Trophoblast cell (in vitro differentiated cells and primary cell): ENCODE results near the gene AIFM2. TPM values are rescaled to one million over a fixed set of nuclear protein-coding genes. Genes with fewer than 3 reads are reported as not detected.
"Not testable (repeated sequence)": the region's sequence is repeated elsewhere in the genome, so short reads cannot be mapped to it uniquely, and the experiment has no call there.

Experiments
- DNase-seq, 2 donors: peaks; one replicate each; pipeline ENCODE4 v3.0.0-alpha.2; 2016
- H2AFZ ChIP-seq: 2 replicates; pipeline ENCODE4 v1.6.1; 2013; ENCODE audit warnings: low read length, moderate library complexity, mild to moderate bottlenecking; ENCODE audit not compliant: insufficient read depth, poor library complexity
- H2AK5ac ChIP-seq: 2 replicates; pipeline ENCODE4 v1.6.1; 2013; ENCODE audit warnings: mild to moderate bottlenecking, low read length
- H2BK120ac ChIP-seq: 2 replicates; pipeline ENCODE4 v1.6.1; 2013; ENCODE audit warnings: low read length, mild to moderate bottlenecking, moderate library complexity; ENCODE audit not compliant: insufficient read depth, poor library complexity
- H2BK12ac ChIP-seq: 2 replicates; pipeline ENCODE4 v1.6.1; 2013; ENCODE audit warnings: mild to moderate bottlenecking, low read length, moderate library complexity
- H2BK5ac ChIP-seq: 2 replicates; pipeline ENCODE4 v1.6.1; 2013; ENCODE audit warnings: low read length, low read depth, moderate library complexity, mild to moderate bottlenecking; ENCODE audit not compliant: poor library complexity
- H3K14ac ChIP-seq: 2 replicates; pipeline ENCODE4 v1.6.1; 2013; ENCODE audit warnings: mild to moderate bottlenecking, low read length
- H3K18ac ChIP-seq: 2 replicates; pipeline ENCODE4 v1.6.1; 2013; ENCODE audit warnings: mild to moderate bottlenecking, low read length
- H3K23ac ChIP-seq: 2 replicates; pipeline ENCODE4 v1.6.1; 2013; ENCODE audit warnings: low read length
- H3K27ac ChIP-seq: 2 replicates; pipeline ENCODE4 v1.5.1; 2013; ENCODE audit warnings: low read depth, mild to moderate bottlenecking, inconsistent platforms, low read length, moderate library complexity
- H3K27me3 ChIP-seq: 2 replicates; pipeline ENCODE4 v1.6.1; 2013; ENCODE audit warnings: inconsistent platforms, mild to moderate bottlenecking, low read length, moderate library complexity; ENCODE audit not compliant: insufficient read depth
- H3K36me3 ChIP-seq, 2 experiments: 1 replicate in 1 of 2; 2 replicates in 1 of 2; pipeline ENCODE4 v1.6.1; 2013; ENCODE audit warnings: low read length in 2 of 2, mild to moderate bottlenecking in 2 of 2, moderate library complexity in 1 of 2; ENCODE audit not compliant: insufficient read depth in 2 of 2, control insufficient read depth in 1 of 2
- H3K4ac ChIP-seq: 2 replicates; pipeline ENCODE4 v1.6.1; 2013; ENCODE audit warnings: low read depth, mild to moderate bottlenecking, low read length, moderate library complexity
- H3K4me1 ChIP-seq, 2 experiments: 1 replicate in 1 of 2; 2 replicates in 1 of 2; pipeline ENCODE4 v1.6.1; 2013; ENCODE audit warnings: low read length in 2 of 2, mild to moderate bottlenecking in 2 of 2, moderate library complexity in 1 of 2; ENCODE audit not compliant: insufficient read depth in 2 of 2, control insufficient read depth in 1 of 2
- H3K4me2 ChIP-seq: 2 replicates; pipeline ENCODE4 v1.6.1; 2013; ENCODE audit warnings: inconsistent platforms, mild to moderate bottlenecking, low read length, moderate library complexity
- H3K4me3 ChIP-seq: 2 replicates; pipeline ENCODE4 v1.5.1; 2013; ENCODE audit warnings: mild to moderate bottlenecking, low read depth, low read length, inconsistent platforms
- H3K79me1 ChIP-seq: one replicate; pipeline ENCODE4 v1.6.1; 2013; ENCODE audit warnings: low read length
- H3K79me2 ChIP-seq: 2 replicates; pipeline ENCODE4 v1.6.1; 2013; ENCODE audit warnings: low read length, mild to moderate bottlenecking; ENCODE audit not compliant: control insufficient read depth, insufficient read depth, poor library complexity
- H3K9ac ChIP-seq: 2 replicates; pipeline ENCODE4 v1.6.1; 2013; ENCODE audit warnings: mild to moderate bottlenecking, low read length
- H3K9me3 ChIP-seq: 2 replicates; pipeline ENCODE4 v1.6.1; 2013; ENCODE audit warnings: low read depth, mild to moderate bottlenecking, control low read depth, inconsistent platforms, low read length; ENCODE audit not compliant: insufficient read depth
- H4K12ac ChIP-seq: 2 replicates; pipeline ENCODE4 v1.6.1; 2013; ENCODE audit warnings: low read depth, mild to moderate bottlenecking, low read length, moderate library complexity
- H4K8ac ChIP-seq: 2 replicates; pipeline ENCODE4 v1.6.1; 2013; ENCODE audit warnings: low read depth, mild to moderate bottlenecking, low read length, moderate library complexity
- H4K91ac ChIP-seq: one replicate; pipeline ENCODE4 v1.6.1; 2013; ENCODE audit warnings: low read depth, mild to moderate bottlenecking, low read length, moderate library complexity
- WGBS: extraction: QIAGEN DNeasy Blood & Tissue Kit; methylation state at CpG from one replicate; pipeline ENCODE4 v1.1.7; 2013; ENCODE audit warnings: missing lambda C conversion rate; ENCODE audit not compliant: insufficient read length, insufficient coverage; ENCODE audit errors: extremely low coverage; 5-methylcytosine and 5-hydroxymethylcytosine counted together
- polyA plus RNA-seq: library from polyadenylated mRNA; stranded (reverse); fragments of 200-250 nt; gene quantifications from 2 replicates; pipeline ENCODE4 v1.2.3, GENCODE V29; 2013

Gene AIFM2
- 1.2 and 1.3 TPM in 2 replicates for polyA plus RNA-seq

DNA sequence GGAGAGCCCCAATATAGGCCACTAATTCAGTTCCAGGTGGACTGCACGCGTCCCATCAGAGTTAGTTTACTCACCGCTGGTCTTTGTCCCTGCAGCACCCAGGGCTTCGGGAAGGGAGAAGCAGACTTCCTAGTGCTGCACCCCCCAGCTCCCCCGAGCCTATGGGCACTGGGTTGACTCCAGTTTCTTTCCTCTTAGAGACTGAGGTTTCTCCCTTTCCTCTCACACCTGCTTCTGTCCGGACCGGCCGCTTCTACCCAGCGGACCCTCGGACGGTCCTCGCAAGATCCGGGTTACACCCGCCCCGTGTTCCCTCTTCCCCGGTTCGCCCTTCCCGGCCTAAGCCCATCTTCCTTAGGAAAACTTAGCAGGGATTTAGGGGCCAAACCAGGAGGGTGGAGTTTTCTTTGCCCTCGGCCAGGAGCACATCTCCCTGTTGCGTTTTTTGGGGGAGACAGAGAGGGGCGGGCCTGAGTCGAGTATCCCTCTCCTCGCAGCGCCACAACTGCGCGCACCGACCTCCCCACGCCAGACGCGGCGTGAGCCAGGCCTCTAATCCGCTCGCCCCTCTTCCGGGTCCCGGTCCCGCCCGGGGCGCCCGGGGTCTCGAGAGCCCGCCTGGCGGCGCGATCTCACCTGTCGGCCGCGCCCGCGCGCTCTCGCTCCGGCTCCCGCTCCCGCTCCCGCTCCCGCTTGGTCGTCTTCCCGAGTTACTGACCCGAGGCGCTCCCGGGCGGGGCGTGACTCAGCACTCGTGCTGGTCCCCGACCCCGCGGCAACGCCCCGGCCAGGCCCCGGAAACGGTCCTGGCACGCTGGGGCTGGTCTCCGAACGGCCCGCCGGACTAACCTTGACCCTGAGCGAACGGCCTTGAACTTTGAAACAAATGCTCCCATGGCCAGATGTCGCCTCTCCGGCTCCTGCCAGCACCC lies at the start of gene AIFM2:
TSS of gene AIFM2 (minus strand) at position 728 of the 932 bp plus-strand sequence. CDS start 8,741 bp downstream, outside the sequence.
- Histone ChIP-seq H3K27ac (no peak within 1 kb of the TSS), H4K91ac (peak within 1 kb of the TSS; percentile 43), H3K79me2 (peaks cover 5% of the 10 kb centered on the region), H3K18ac (peak within 1 kb of the TSS; percentile 51), H3K9me3 (no peaks in the 10 kb centered on the region), H3K4me3 (peak within 1 kb of the TSS; percentile 66), H3K4me1 (peaks cover 3 to 4% of the 10 kb centered on the region in 2 experiments), H2BK12ac (peak within 1 kb of the TSS; percentile 17), H3K79me1 (peaks cover 3% of the 10 kb centered on the region), H3K9ac (no peak within 1 kb of the TSS), H3K27me3 (peaks cover 5% of the 10 kb centered on the region), H2BK5ac (peak within 1 kb of the TSS; percentile 33), H2BK120ac (peak within 1 kb of the TSS; percentile 48), H3K4ac (no peak within 1 kb of the TSS), H4K8ac (peak within 1 kb of the TSS; percentile 58), H2AK5ac (no peak within 1 kb of the TSS), H3K36me3 (no peaks in the 10 kb centered on the region), H2AFZ (peak within 1 kb of the TSS; percentile 55), H3K14ac (peak within 1 kb of the TSS; percentile 71), H4K12ac (peak within 1 kb of the TSS; percentile 37), H3K4me2 (peak within 1 kb of the TSS; percentile 76), H3K23ac (no peak within 1 kb of the TSS)
- no CpG with 5 or more reads among the region's 80 CpGs for WGBS
- peak; percentile 52 to 64 for DNase-seq

DNA sequence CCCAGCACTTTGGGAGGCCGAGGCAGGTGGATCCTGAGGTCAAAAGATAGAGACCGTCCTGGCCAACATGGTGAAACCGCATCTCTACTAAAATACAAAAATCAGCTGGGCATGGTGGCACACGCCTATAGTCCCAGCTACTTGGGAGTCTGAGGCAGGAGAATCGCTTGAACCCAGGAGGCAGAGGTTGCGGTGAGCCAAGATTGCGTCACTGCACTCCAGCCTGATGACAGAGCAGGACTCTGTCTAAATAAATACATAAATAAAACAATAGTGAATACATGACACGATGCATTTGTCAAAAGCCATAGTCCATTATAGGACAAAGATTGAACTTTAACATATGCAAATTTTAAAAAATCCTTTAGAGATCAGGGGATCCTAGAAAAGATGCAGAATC lies 46.6 kb upstream of the AIFM2 start:
- H4K12ac ChIP-seq, H2AFZ ChIP-seq, H3K27me3 ChIP-seq, H2BK5ac ChIP-seq, H4K91ac ChIP-seq, H3K27ac ChIP-seq, H3K79me2 ChIP-seq, DNase-seq, H3K4me2 ChIP-seq, H3K9me3 ChIP-seq, H3K36me3 ChIP-seq, H3K4ac ChIP-seq, H4K8ac ChIP-seq, H3K79me1 ChIP-seq, H3K18ac ChIP-seq, H3K14ac ChIP-seq, H3K9ac ChIP-seq, H2AK5ac ChIP-seq, H2BK120ac ChIP-seq, H3K23ac ChIP-seq, H2BK12ac ChIP-seq, H3K4me1 ChIP-seq, H3K4me3 ChIP-seq: not testable (repeated sequence)
- no CpG with 5 or more reads among the region's 8 CpGs for WGBS

DNA sequence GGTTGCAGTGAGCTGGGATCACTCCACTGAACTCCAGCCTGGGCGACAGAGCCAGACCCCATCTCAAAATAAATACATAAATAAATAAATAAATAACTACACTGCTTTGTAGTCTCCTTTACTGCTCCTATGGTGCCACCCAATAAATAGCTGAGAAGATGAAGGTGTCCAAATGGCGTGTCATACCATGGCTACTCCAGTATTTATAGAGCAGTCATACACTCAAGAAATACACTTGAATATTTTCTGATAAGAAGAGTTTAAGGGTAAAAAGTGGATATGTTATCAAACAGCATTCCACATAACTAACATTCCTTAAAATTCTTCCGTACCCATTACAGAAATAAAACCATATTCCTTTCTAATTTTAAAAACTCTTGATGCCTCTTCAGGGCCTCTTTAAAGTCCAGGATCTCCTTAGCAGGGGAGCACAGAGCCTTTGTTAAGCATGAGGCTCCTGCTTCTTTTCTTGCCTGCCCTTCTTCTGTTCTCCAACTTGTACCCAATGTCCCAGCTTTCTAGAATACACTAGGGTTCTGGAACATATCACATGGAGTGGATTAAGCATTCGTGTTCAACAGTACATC lies 45.6 kb upstream of the AIFM2 start:
- no peak overlapping the region for H3K9ac ChIP-seq
- no peak overlapping the region for H2AFZ ChIP-seq
- H3K4me2 ChIP-seq = no peak overlapping the region
- no peaks in the 10 kb centered on the region for H3K79me1 ChIP-seq
- H3K4me3 ChIP-seq = no peak overlapping the region
- H3K27me3 ChIP-seq = no peaks in the 10 kb centered on the region
- WGBS = no CpG with 5 or more reads among the region's 4 CpGs
- no peak overlapping the region for H4K12ac ChIP-seq
- H3K27ac ChIP-seq = no peak overlapping the region
- H3K23ac ChIP-seq = no peak overlapping the region
- no peaks in the 10 kb centered on the region for H3K9me3 ChIP-seq
- H3K4ac ChIP-seq = no peak overlapping the region
- H2BK12ac ChIP-seq = no peak overlapping the region
- no peak overlapping the region for H4K8ac ChIP-seq
- H3K79me2 ChIP-seq = no peaks in the 10 kb centered on the region
- H2BK5ac ChIP-seq = no peak overlapping the region
- H3K18ac ChIP-seq = no peak overlapping the region
- H3K4me1 ChIP-seq = peaks cover 0 to 2% of the 10 kb centered on the region in 2 experiments
- H3K36me3 ChIP-seq = no peaks in the 10 kb centered on the region
- no peak overlapping the region for H2AK5ac ChIP-seq
- no peak overlapping the region for H4K91ac ChIP-seq
- no peak for DNase-seq
- H3K14ac ChIP-seq = no peak overlapping the region
- no peak overlapping the region for H2BK120ac ChIP-seq

DNA sequence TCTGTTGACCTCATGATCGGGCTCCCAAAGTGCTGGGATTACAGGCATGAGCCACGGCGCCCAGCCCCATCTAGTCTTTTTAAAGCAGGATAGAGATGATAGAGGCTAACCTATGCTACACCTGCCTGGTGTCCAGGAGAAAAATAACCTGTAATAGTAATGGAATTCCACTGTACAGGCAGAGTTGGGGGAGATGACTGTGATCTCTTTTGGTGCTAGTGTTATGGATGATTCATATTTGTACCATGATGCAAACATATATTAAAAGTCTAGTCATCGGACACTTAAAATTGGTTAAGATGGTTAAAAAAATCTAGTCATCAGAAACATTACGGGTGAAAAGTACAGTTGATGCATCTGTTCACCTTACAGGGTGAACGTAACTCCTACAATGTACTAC lies 43.8 kb upstream of the AIFM2 start:
- Histone ChIP-seq H4K91ac (no peak overlapping the region), H3K9ac (no peak overlapping the region), H2AFZ (no peak overlapping the region), H3K27me3 (no peaks in the 10 kb centered on the region), H3K27ac (no peak overlapping the region), H2BK12ac (no peak overlapping the region), H3K23ac (no peak overlapping the region), H4K12ac (no peak overlapping the region), H3K18ac (no peak overlapping the region), H2AK5ac (no peak overlapping the region), H2BK120ac (no peak overlapping the region), H3K79me2 (no peaks in the 10 kb centered on the region), H3K4me3 (no peak overlapping the region), H3K36me3 (no peaks in the 10 kb centered on the region), H4K8ac (no peak overlapping the region), H3K4me2 (no peak overlapping the region), H3K4ac (no peak overlapping the region), H3K4me1 (peaks cover 0 to 2% of the 10 kb centered on the region in 2 experiments), H2BK5ac (no peak overlapping the region), H3K79me1 (no peaks in the 10 kb centered on the region), H3K9me3 (no peaks in the 10 kb centered on the region), H3K14ac (no peak overlapping the region)
- no CpG with 5 or more reads among the region's 6 CpGs for WGBS
- no peak for DNase-seq
